SK-N-SH treated with all-trans-retinoic acid at 6 μM for 48 hours (cell line): ENCODE results near the gene CPSF3.
"Not testable (repeated sequence)": the region's sequence is repeated elsewhere in the genome, so short reads cannot be mapped to it uniquely, and the experiment has no call there.

Experiments
- ATAC-seq: fragments of 200-7000 bp; cut with Tn5 transposase; 3 replicates; pipeline ENCODE4 v1.9.1; 2020; ENCODE audit warnings: mild to moderate bottlenecking, moderate library complexity
- ARNTL ChIP-seq: fragments of 450-650 bp; formaldehyde crosslinking; IDR thresholded peaks from 2 replicates; pipeline ENCODE4 v1.5.0; 2020; ENCODE audit warnings: low read depth, mild to moderate bottlenecking, moderate library complexity, borderline replicate concordance
- BACH2 ChIP-seq: fragments of 250-450 bp; sonication (Bioruptor Pico); IDR thresholded peaks from 2 replicates; pipeline ENCODE4 v1.9.0; 2021; ENCODE audit warnings: mild to moderate bottlenecking, borderline replicate concordance
- CSDC2 ChIP-seq: fragments of 250-450 bp; sonication (Bioruptor Pico); IDR thresholded peaks from 2 replicates; pipeline ENCODE4 v1.5.0; 2020; ENCODE audit warnings: mild to moderate bottlenecking, moderate library complexity
- ESRRG ChIP-seq: fragments of 250-450 bp; sonication (Bioruptor Pico); IDR thresholded peaks from 2 replicates; pipeline ENCODE4 v1.6.1; 2021; ENCODE audit warnings: mild to moderate bottlenecking
- GLIS3 ChIP-seq: fragments of 250-450 bp; sonication (Bioruptor Pico); IDR thresholded peaks from 2 replicates; pipeline ENCODE4 v1.5.0; 2020; ENCODE audit warnings: mild to moderate bottlenecking, moderate library complexity
- ISL1 ChIP-seq: fragments of 250-450 bp; sonication (Bioruptor Pico); IDR thresholded peaks from 2 replicates; pipeline ENCODE4 v2.1.2; 2022; ENCODE audit warnings: mild to moderate bottlenecking, moderate library complexity
- OSR1 ChIP-seq: fragments of 250-450 bp; sonication (Bioruptor Pico); IDR thresholded peaks from 2 replicates; pipeline ENCODE4 v1.8.0; 2022; ENCODE audit warnings: moderate library complexity, mild to moderate bottlenecking, inconsistent platforms
- RARB ChIP-seq: fragments of 250-450 bp; sonication (Bioruptor Pico); IDR thresholded peaks from 2 replicates; pipeline ENCODE4 v1.8.0; 2021; ENCODE audit warnings: mild to moderate bottlenecking, moderate library complexity
- SNAI2 ChIP-seq: fragments of 250-450 bp; sonication (Bioruptor Pico); IDR thresholded peaks from 2 replicates; pipeline ENCODE4 v1.5.0; 2020; ENCODE audit warnings: mild to moderate bottlenecking, moderate library complexity
- TOX ChIP-seq: fragments of 250-450 bp; sonication (Bioruptor Pico); IDR thresholded peaks from 2 replicates; pipeline ENCODE4 v1.8.0; 2021; ENCODE audit warnings: mild to moderate bottlenecking, moderate library complexity, borderline replicate concordance
- ZC3H10 ChIP-seq: fragments of 250-450 bp; sonication (Bioruptor Pico); IDR thresholded peaks from 2 replicates; pipeline ENCODE4 v1.5.1; 2021; ENCODE audit warnings: mild to moderate bottlenecking, moderate library complexity
- ZFP3 ChIP-seq: fragments of 250-450 bp; sonication (Bioruptor Pico); IDR thresholded peaks from 2 replicates; pipeline ENCODE4 v1.5.0; 2020; ENCODE audit warnings: mild to moderate bottlenecking, moderate library complexity
- ZFP30 ChIP-seq: fragments of 450-650 bp; formaldehyde crosslinking; IDR thresholded peaks from 2 replicates; pipeline ENCODE4 v1.5.0; 2022; ENCODE audit warnings: mild to moderate bottlenecking, moderate library complexity
- ZNF565 ChIP-seq: fragments of 450-650 bp; formaldehyde crosslinking; conservative IDR thresholded peaks from 2 replicates; pipeline ENCODE4 v1.5.0; 2020; ENCODE audit warnings: low read depth, mild to moderate bottlenecking, moderate library complexity
- ZNF70 ChIP-seq: fragments of 450-650 bp; formaldehyde crosslinking; IDR thresholded peaks from 2 replicates; pipeline ENCODE4 v1.5.0; 2020; ENCODE audit warnings: mild to moderate bottlenecking, moderate library complexity
- ZNF8 ChIP-seq: fragments of 450-650 bp; formaldehyde crosslinking; IDR thresholded peaks from 2 replicates; pipeline ENCODE4 v1.5.0; 2020; ENCODE audit warnings: mild to moderate bottlenecking, moderate library complexity
- TF ChIP-seq, protein P1 (sequence below): fragments of 250-450 bp; sonication (Bioruptor Pico); IDR thresholded peaks from 2 replicates; pipeline ENCODE4 v1.5.0; 2020; ENCODE audit warnings: mild to moderate bottlenecking, moderate library complexity
- TF ChIP-seq, protein P2 (sequence below): fragments of 250-450 bp; sonication (Bioruptor Pico); IDR thresholded peaks from 2 replicates; pipeline ENCODE4 v1.5.1; 2020; ENCODE audit warnings: low read depth, mild to moderate bottlenecking, moderate library complexity
- TF ChIP-seq, protein P3 (sequence below): fragments of 250-450 bp; sonication (Bioruptor Pico); IDR thresholded peaks from 2 replicates; pipeline ENCODE4 v1.5.1; 2021; ENCODE audit warnings: mild to moderate bottlenecking, moderate library complexity
- TF ChIP-seq, protein P4 (sequence below): fragments of 250-450 bp; sonication (Bioruptor Pico); IDR thresholded peaks from 2 replicates; pipeline ENCODE4 v1.8.0; 2020; ENCODE audit warnings: mild to moderate bottlenecking, moderate library complexity, borderline replicate concordance

Gene CPSF3

DNA sequence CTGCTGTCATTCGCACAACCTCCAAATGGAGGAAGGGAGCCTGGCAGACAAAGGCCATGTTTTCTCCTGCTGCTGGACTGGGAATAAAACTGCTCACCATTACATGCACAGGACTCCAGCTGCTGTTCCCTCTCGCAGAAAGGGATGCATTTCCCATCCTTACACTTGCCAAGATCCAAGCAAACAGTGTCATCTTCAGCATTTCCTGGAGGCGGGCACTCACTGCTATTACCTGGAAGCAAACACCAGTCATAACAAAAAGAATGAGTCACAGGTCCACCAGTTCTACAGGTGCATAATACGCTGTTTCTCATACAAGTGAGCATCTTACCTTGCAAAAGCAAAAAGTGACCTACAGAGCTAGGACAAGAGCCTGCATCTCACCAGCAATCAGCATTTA is 73.6 kb downstream of the CPSF3 start:
- no peak for ATAC-seq
- TF ChIP-seq ZFP3 (CRISPR knock-in tag): no peak
- no peak for TF ChIP-seq TOX
- no peak for TF ChIP-seq GLIS3 (CRISPR knock-in tag)
- TF ChIP-seq CSDC2: no peak
- no peak for TF ChIP-seq SNAI2
- no peak for TF ChIP-seq ZC3H10 (CRISPR knock-in tag)
- TF ChIP-seq OSR1 (CRISPR knock-in tag): no peak
- TF ChIP-seq, protein P1, sequence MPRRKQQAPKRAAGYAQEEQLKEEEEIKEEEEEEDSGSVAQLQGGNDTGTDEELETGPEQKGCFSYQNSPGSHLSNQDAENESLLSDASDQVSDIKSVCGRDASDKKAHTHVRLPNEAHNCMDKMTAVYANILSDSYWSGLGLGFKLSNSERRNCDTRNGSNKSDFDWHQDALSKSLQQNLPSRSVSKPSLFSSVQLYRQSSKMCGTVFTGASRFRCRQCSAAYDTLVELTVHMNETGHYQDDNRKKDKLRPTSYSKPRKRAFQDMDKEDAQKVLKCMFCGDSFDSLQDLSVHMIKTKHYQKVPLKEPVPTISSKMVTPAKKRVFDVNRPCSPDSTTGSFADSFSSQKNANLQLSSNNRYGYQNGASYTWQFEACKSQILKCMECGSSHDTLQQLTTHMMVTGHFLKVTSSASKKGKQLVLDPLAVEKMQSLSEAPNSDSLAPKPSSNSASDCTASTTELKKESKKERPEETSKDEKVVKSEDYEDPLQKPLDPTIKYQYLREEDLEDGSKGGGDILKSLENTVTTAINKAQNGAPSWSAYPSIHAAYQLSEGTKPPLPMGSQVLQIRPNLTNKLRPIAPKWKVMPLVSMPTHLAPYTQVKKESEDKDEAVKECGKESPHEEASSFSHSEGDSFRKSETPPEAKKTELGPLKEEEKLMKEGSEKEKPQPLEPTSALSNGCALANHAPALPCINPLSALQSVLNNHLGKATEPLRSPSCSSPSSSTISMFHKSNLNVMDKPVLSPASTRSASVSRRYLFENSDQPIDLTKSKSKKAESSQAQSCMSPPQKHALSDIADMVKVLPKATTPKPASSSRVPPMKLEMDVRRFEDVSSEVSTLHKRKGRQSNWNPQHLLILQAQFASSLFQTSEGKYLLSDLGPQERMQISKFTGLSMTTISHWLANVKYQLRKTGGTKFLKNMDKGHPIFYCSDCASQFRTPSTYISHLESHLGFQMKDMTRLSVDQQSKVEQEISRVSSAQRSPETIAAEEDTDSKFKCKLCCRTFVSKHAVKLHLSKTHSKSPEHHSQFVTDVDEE: no peak
- TF ChIP-seq, protein P2, sequence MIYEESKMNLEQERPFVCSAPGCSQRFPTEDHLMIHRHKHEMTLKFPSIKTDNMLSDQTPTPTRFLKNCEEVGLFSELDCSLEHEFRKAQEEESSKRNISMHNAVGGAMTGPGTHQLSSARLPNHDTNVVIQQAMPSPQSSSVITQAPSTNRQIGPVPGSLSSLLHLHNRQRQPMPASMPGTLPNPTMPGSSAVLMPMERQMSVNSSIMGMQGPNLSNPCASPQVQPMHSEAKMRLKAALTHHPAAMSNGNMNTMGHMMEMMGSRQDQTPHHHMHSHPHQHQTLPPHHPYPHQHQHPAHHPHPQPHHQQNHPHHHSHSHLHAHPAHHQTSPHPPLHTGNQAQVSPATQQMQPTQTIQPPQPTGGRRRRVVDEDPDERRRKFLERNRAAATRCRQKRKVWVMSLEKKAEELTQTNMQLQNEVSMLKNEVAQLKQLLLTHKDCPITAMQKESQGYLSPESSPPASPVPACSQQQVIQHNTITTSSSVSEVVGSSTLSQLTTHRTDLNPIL: no peak
- no peak for TF ChIP-seq ESRRG

DNA sequence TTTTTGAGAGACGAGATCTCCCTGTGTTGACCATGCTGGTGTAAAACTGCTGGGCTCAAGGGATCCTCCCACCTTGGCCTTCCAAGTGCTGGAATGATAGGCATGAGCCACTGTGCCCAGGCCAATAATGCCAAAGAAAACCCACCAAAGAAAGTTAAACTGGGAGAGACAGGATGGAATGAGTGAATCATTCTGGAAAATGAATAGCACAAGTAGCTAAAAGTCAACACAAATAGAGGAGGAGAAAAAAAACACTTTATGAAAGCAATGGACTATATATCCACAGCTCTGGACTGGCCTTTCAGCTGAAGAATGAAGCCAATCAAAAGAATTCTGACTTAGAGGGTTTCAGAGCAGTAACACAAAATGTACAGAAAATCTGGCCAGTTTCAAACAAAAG is 74.8 kb downstream of the CPSF3 start:
- peak; percentile 57 for ATAC-seq
- no peak for TF ChIP-seq RARB
- TF ChIP-seq OSR1 (CRISPR knock-in tag): no peak
- no peak for TF ChIP-seq ZNF565 (CRISPR knock-in tag)
- no peak for TF ChIP-seq ZFP30 (CRISPR knock-in tag)
- TF ChIP-seq ISL1 (CRISPR knock-in tag): no peak
- TF ChIP-seq, protein P3, sequence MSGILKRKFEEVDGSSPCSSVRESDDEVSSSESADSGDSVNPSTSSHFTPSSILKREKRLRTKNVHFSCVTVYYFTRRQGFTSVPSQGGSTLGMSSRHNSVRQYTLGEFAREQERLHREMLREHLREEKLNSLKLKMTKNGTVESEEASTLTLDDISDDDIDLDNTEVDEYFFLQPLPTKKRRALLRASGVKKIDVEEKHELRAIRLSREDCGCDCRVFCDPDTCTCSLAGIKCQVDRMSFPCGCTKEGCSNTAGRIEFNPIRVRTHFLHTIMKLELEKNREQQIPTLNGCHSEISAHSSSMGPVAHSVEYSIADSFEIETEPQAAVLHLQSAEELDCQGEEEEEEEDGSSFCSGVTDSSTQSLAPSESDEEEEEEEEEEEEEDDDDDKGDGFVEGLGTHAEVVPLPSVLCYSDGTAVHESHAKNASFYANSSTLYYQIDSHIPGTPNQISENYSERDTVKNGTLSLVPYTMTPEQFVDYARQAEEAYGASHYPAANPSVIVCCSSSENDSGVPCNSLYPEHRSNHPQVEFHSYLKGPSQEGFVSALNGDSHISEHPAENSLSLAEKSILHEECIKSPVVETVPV (CRISPR knock-in tag): no peak
- no peak for TF ChIP-seq ARNTL (CRISPR knock-in tag)
- no peak for TF ChIP-seq ZNF70
- no peak for TF ChIP-seq BACH2
- TF ChIP-seq ZFP3 (CRISPR knock-in tag): no peak

DNA sequence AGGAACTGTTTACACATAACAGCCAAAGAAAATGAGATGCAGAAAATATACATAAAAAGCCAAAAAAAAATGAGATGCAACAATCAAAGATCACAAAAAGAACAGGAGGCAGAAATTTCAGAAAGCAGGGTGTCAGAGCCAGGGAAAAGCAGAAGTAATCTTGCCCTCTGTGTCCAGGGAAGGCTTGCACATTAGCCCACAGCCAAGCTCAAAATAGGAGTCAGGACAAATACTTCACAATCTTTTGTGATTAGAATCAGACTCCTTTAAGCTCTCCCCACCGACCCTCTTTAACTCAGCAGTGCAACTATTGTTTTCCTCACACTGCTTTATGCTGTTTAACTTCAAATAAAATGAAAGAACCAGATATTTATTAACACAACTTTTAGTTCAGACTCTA is 85.5 kb downstream of the CPSF3 start:
- ATAC-seq: peak; percentile 44; the same call in 1 of the 3 replicates
- TF ChIP-seq ZNF70: no peak
- TF ChIP-seq SNAI2: no peak
- TF ChIP-seq, protein P3 (CRISPR knock-in tag): no peak
- no peak for TF ChIP-seq ARNTL (CRISPR knock-in tag)
- TF ChIP-seq TOX: no peak
- no peak for TF ChIP-seq ZNF8 (CRISPR knock-in tag)

DNA sequence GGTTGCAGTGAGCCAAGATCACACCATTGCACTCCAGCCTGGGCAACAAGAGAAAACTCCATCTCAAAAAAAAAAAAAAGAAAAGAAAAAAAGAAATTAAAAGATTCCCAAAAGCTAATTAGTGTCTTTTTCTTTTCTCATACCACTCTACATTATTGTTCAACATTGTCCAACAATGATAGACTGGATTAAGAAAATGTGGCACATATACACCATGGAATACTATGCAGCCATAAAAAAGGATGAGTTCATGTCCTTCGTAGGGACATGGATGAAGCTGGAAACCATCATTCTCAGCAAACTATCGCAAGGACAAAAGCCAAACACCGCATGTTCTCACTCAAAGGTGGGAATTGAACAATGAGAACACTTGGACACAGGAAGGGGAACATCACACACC is 90.5 kb downstream of the CPSF3 start:
- not testable (repeated sequence) for ATAC-seq

DNA sequence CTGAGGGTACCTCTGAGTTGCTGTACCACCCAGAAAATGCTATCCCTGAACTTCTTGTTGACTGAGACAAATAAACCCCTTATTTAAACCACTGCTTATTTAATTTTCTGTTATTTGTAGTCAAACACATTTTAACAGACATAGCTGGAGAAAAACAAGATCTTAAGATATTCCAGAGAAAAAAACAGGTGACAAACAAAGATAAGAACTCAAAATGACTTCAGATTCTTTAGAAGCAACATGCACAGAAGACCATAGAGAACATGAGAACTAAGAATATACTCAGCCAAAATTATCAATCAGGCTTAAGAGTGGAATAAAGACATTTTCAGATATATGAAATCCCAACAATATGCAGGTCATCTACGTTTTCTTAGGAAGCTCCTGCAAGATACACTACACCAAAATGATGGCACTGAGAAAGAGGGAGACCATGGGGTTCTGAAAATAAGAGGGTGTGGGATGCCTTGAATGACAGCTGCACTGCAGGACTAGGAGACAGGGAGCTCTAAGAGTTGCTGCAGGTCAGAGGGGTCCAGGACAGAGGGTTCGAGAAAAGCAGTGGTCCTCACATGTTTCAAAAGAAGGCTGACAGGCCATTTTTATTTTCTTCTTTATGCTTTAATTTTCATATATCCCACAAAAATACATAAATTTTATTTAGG is 93.8 kb downstream of the CPSF3 start:
- ATAC-seq: no peak
- TF ChIP-seq GLIS3 (CRISPR knock-in tag) (no peak), ZNF565 (CRISPR knock-in tag) (no peak), ZNF70 (no peak), SNAI2 (no peak), OSR1 (CRISPR knock-in tag) (no peak), CSDC2 (no peak), ARNTL (CRISPR knock-in tag) (no peak), ESRRG (no peak), RARB (no peak), TOX (no peak)
- TF ChIP-seq, protein P4, sequence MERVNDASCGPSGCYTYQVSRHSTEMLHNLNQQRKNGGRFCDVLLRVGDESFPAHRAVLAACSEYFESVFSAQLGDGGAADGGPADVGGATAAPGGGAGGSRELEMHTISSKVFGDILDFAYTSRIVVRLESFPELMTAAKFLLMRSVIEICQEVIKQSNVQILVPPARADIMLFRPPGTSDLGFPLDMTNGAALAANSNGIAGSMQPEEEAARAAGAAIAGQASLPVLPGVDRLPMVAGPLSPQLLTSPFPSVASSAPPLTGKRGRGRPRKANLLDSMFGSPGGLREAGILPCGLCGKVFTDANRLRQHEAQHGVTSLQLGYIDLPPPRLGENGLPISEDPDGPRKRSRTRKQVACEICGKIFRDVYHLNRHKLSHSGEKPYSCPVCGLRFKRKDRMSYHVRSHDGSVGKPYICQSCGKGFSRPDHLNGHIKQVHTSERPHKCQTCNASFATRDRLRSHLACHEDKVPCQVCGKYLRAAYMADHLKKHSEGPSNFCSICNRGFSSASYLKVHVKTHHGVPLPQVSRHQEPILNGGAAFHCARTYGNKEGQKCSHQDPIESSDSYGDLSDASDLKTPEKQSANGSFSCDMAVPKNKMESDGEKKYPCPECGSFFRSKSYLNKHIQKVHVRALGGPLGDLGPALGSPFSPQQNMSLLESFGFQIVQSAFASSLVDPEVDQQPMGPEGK (CRISPR knock-in tag): no peak
